ENCODE results near the gene PKN2. TPM values are rescaled to one million over a fixed set of nuclear protein-coding genes. Genes with fewer than 3 reads are reported as not detected.

PKN2 gene
- total RNA-seq, 1 experiment from 2014 or later, result 32.6 TPM

GRCh38 chr1:88730132-88730675 is 46.1 kb downstream of the PKN2 start (continued):
- TF ChIP-seq ZNF423 (CRISPR knock-in tag; IDR thresholded peaks at IDR 0.05) (no peak), ZSCAN18 (CRISPR knock-in tag; IDR thresholded peaks at IDR 0.05) (no peak), ZNF532 (CRISPR knock-in tag; IDR thresholded peaks at IDR 0.05; ENCODE audit: borderline replicate concordance) (no peak), USF1 (CRISPR knock-in tag; IDR thresholded peaks at IDR 0.05) (no peak), ESRRA (CRISPR knock-in tag; IDR thresholded peaks at IDR 0.05; ENCODE audit: borderline replicate concordance) (no peak), E2F1 (CRISPR knock-in tag; IDR thresholded peaks at IDR 0.05) (no peak), ATF3 (CRISPR knock-in tag; conservative IDR thresholded peaks at IDR 0.05) (no peak), FOXP1 (CRISPR knock-in tag; IDR thresholded peaks at IDR 0.05; ENCODE audit: borderline replicate concordance) (no peak)
- TF ChIP-seq, protein P1, sequence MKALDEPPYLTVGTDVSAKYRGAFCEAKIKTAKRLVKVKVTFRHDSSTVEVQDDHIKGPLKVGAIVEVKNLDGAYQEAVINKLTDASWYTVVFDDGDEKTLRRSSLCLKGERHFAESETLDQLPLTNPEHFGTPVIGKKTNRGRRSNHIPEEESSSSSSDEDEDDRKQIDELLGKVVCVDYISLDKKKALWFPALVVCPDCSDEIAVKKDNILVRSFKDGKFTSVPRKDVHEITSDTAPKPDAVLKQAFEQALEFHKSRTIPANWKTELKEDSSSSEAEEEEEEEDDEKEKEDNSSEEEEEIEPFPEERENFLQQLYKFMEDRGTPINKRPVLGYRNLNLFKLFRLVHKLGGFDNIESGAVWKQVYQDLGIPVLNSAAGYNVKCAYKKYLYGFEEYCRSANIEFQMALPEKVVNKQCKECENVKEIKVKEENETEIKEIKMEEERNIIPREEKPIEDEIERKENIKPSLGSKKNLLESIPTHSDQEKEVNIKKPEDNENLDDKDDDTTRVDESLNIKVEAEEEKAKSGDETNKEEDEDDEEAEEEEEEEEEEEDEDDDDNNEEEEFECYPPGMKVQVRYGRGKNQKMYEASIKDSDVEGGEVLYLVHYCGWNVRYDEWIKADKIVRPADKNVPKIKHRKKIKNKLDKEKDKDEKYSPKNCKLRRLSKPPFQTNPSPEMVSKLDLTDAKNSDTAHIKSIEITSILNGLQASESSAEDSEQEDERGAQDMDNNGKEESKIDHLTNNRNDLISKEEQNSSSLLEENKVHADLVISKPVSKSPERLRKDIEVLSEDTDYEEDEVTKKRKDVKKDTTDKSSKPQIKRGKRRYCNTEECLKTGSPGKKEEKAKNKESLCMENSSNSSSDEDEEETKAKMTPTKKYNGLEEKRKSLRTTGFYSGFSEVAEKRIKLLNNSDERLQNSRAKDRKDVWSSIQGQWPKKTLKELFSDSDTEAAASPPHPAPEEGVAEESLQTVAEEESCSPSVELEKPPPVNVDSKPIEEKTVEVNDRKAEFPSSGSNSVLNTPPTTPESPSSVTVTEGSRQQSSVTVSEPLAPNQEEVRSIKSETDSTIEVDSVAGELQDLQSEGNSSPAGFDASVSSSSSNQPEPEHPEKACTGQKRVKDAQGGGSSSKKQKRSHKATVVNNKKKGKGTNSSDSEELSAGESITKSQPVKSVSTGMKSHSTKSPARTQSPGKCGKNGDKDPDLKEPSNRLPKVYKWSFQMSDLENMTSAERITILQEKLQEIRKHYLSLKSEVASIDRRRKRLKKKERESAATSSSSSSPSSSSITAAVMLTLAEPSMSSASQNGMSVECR (CRISPR knock-in tag; IDR thresholded peaks at IDR 0.05; ENCODE audit: borderline replicate concordance), result no peak

DNA sequence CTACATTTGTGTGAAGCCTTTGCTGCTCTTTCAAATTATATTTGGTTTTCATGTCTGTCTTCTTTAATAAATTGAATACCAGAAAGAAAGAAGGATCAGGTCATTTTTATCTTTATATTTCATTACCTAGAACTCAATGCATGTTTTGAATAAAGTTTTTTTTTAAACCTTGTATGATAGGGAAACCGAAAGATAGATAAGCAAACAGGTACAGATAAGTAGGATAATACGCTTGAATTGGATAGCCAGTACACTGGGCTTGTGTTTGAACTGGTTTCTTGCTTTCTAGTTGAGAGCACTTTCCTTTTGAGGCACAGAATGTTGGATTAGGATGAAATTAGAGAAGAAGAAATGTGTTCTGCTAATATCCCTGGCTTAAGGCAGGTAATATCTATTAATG is 46.9 kb downstream of the PKN2 start:
- Mint-ChIP-seq H3K9me3 (peaks cover 21% of the 10 kb centered on the region), H3K36me3 (peaks cover 24% of the 10 kb centered on the region), H3K4me1 (peaks cover 19% of the 10 kb centered on the region), H3K4me3 (no peak overlapping the region), H3K27ac (0 out of 2 replicates have a peak overlapping the region, but pooled peaks have one; percentile 60), H3K27me3 (ENCODE audit: low read depth) (no peaks in the 10 kb centered on the region)
- ATAC-seq (no peak), DNase-seq (ENCODE audit: low spot score) (no peak)
- CTCF ChIA-PET, result interaction anchor here (0.6 kb wide), 1 partner anchor 127 kb away, joined by 4 read pairs; no protein-coding TSS in a partner anchor
- POLR2A ChIA-PET, result no interaction called here
- TF ChIP-seq ZNF121 (CRISPR knock-in tag; IDR thresholded peaks at IDR 0.05) (no peak), ZNF138 (CRISPR knock-in tag; conservative IDR thresholded peaks at IDR 0.05) (no peak), MYBL2 (CRISPR knock-in tag; IDR thresholded peaks at IDR 0.05) (no peak), CDX4 (CRISPR knock-in tag; IDR thresholded peaks at IDR 0.05; ENCODE audit: borderline replicate concordance) (no peak), PRRX2 (CRISPR knock-in tag; IDR thresholded peaks at IDR 0.05) (no peak), FOXP1 (CRISPR knock-in tag; IDR thresholded peaks at IDR 0.05; ENCODE audit: borderline replicate concordance) (no peak)
- TF ChIP-seq, protein P2, sequence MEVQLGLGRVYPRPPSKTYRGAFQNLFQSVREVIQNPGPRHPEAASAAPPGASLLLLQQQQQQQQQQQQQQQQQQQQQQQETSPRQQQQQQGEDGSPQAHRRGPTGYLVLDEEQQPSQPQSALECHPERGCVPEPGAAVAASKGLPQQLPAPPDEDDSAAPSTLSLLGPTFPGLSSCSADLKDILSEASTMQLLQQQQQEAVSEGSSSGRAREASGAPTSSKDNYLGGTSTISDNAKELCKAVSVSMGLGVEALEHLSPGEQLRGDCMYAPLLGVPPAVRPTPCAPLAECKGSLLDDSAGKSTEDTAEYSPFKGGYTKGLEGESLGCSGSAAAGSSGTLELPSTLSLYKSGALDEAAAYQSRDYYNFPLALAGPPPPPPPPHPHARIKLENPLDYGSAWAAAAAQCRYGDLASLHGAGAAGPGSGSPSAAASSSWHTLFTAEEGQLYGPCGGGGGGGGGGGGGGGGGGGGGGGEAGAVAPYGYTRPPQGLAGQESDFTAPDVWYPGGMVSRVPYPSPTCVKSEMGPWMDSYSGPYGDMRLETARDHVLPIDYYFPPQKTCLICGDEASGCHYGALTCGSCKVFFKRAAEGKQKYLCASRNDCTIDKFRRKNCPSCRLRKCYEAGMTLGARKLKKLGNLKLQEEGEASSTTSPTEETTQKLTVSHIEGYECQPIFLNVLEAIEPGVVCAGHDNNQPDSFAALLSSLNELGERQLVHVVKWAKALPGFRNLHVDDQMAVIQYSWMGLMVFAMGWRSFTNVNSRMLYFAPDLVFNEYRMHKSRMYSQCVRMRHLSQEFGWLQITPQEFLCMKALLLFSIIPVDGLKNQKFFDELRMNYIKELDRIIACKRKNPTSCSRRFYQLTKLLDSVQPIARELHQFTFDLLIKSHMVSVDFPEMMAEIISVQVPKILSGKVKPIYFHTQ (CRISPR knock-in tag; IDR thresholded peaks at IDR 0.05), result no peak
- TF ChIP-seq, protein P3, sequence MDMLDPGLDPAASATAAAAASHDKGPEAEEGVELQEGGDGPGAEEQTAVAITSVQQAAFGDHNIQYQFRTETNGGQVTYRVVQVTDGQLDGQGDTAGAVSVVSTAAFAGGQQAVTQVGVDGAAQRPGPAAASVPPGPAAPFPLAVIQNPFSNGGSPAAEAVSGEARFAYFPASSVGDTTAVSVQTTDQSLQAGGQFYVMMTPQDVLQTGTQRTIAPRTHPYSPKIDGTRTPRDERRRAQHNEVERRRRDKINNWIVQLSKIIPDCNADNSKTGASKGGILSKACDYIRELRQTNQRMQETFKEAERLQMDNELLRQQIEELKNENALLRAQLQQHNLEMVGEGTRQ (CRISPR knock-in tag; IDR thresholded peaks at IDR 0.05), result no peak
- TF ChIP-seq, protein P4, sequence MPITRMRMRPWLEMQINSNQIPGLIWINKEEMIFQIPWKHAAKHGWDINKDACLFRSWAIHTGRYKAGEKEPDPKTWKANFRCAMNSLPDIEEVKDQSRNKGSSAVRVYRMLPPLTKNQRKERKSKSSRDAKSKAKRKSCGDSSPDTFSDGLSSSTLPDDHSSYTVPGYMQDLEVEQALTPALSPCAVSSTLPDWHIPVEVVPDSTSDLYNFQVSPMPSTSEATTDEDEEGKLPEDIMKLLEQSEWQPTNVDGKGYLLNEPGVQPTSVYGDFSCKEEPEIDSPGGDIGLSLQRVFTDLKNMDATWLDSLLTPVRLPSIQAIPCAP (CRISPR knock-in tag; IDR thresholded peaks at IDR 0.05), result no peak

All from WTC11 (cell line).